ENCODE data around the gene COL21A1.
"Not testable (repeated sequence)": the region's sequence is repeated elsewhere in the genome, so short reads cannot be mapped to it uniquely, and the experiment has no call there.

Gene COL21A1

DNA sequence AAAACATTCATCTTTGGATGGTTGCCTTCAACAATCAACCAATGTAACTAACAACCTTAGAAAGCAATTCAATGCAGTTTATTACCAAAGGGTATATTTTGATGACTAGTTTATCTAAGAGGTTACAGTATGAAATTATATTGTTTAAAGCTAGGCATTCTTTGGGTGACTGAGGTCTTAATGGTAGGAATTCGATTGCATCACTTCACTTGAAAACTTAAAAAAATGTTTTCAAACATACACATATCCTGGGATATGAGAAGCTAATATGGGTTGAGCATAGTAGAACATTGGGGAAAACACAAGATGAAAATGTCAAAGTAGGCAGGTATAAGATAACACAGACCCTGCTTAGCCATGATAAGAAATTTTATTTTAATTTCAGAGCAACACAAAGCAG lies 227.4 kb downstream of the COL21A1 start:
- no peak for DNase-seq (ENCODE audit: low read depth in 2 of 3, low spot score in 2 of 3)

DNA sequence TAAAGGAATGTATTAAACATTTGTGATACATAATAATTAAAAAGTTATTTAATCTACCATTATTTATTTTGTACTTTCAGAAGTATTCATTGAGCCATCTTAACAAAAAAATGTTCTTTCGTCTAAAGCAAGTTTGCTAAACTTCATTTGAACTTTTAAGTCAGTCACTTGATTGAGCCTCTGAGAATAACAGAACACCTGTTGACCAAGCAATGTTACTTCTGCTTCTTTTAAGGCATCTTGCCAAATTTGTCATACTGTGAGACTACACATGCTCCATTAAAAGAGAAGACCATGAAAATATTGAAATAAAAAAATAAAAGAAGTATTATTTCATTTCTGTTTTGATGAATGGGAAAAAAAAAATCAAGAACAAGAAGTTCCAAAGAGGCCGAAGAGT lies 230.2 kb downstream of the COL21A1 start:
- no peak for DNase-seq (ENCODE audit: low read depth in 2 of 3, low spot score in 2 of 3)

DNA sequence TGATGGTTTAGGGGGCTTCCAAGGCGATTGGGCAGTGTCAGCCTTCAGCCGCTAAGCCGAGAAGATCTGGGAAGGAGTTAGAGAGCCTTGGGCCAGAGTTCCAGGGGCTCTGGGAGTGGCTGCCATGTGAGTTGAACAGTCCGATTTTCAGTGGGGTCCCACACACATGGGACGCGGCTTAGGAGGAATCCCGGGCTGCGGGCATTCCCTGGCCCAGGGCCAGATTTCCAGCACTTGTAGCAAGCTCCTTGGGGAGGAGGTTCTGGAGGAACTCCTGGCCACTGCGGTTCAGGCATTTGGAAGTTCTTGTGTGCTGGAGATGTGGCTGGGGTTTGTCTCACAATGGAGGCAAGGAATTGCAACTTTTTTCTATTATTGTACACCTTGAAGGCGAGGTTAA lies 233.3 kb downstream of the COL21A1 start:
- DNase-seq (ENCODE audit: low read depth in 2 of 3, low spot score in 2 of 3) = not testable (repeated sequence)

DNA sequence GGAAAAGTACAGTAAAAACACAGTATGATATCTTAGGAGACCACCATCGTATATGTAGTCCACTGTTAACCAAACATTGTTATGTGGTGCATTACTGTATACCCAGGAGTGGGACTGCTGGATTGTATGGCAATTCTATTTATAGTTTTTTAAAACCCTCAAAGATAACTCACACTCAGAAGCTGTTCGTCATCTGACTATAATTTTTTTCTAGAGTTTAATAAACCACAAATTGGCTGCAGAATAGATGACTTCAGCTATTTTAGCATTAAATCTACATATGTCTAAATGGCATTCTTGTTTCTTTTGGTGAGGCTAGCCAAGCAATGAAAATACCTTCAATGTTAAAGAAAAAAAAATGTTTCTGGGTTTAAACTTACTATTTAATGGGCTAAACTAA lies 237.7 kb downstream of the COL21A1 start:
- no peak for DNase-seq (ENCODE audit: low read depth in 2 of 3, low spot score in 2 of 3)
